Stimulated activated CD4-positive, alpha-beta T cell treated with anti-CD3 and anti-CD28 coated beads, Interleukin-15, amount 100 ng/mL, for 24 hours (primary cell): ENCODE data around the gene ADGRG3.

Experiments used
- DNase-seq: peaks from one replicate; pipeline ENCODE4 v3.0.0-alpha.2; 2020

ADGRG3 gene

GRCh38 chr16:57646388-57647039 is 21.6 kb upstream of the ADGRG3 start:
- DNase-seq: no peak

DNA sequence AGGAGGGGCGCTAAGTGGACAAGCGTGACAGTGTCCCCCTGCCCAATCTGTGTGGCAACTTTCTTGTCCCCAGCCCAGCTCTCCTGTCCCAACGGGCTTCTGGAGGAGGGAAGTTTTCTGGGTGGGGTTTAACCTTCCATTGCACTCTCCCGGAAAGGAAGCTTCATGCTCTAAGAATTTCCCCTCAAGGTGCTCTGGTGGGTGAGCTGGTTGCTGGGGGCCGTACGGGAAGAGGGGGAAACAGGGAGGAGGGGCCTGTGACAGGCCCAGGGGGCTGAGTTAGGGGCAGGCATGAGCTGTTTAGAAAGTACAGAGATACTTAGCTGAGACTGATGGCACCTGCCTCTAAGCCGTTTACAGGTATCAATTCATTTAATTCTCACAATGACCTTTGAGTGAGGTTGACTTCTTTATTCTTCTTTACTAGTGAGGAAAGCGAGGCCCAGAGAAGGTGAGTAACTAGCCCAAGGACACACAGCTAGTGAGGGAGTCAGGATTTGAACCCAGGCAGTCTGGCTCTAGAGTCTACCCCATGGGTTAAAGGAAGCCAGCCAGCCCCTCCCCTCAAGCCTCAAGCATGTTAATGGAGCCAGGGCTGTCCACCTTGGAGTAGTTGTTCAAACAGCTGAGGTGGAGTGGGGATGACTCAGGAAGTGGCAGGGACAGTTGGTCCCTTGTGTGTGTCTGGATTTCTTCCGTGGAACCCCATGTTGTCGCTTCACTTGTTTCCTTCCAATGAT is 20.8 kb upstream of the ADGRG3 start:
- no peak for DNase-seq

- no peak for DNase-seq
Observed at GRCh38 chr16:57648125-57648524, 20.0 kb upstream of the ADGRG3 start.

GRCh38 chr16:57648581-57649442 is 19.3 kb upstream of the ADGRG3 start:
- DNase-seq: peak; percentile 86

GRCh38 chr16:57649443-57649751 is 18.7 kb upstream of the ADGRG3 start:
- no peak for DNase-seq

- no peak for DNase-seq
Observed at GRCh38 chr16:57649846-57650245, 18.3 kb upstream of the ADGRG3 start.

DNA sequence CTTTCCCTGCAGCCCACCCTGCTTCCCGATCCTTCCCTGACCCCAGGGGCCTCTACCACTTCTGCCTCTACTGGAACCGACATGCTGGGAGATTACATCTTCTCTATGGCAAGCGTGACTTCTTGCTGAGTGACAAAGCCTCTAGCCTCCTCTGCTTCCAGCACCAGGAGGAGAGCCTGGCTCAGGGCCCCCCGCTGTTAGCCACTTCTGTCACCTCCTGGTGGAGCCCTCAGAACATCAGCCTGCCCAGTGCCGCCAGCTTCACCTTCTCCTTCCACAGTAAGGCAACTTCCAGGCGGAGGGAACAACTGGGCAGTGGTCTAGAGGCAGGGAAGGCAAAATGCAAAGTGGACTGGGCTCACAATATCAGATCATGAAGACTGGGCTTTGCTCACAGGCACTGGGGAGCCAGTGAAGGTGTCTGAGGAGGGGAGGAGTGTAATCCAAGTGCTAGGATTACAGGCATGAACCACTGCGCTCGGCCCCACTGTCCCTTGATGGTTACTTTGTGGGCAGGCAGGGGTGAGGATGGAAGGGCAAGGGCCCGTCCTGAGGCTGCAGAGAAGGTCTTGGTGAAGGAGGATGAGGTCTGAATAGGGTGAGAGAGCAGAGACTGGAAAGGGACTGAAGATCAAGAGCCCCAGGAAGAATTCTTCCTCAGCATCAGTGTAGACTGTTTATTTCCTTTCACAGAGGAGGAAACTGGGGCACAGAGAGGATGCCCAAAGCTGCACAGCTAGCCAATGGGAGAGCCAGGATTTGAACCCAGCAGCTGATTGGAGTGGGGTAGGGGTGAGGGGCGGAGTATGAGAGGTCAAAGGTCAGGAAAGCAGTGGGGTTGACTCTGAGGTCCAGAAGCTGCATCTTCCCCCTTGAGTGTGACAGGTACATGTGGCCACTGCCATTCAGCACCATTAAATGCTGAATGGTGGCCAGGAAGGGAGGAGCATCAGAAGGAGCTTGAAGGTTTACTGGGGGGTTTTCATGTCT is 16.5 kb upstream of the ADGRG3 start:
- peak; percentile 17 for DNase-seq

DNA sequence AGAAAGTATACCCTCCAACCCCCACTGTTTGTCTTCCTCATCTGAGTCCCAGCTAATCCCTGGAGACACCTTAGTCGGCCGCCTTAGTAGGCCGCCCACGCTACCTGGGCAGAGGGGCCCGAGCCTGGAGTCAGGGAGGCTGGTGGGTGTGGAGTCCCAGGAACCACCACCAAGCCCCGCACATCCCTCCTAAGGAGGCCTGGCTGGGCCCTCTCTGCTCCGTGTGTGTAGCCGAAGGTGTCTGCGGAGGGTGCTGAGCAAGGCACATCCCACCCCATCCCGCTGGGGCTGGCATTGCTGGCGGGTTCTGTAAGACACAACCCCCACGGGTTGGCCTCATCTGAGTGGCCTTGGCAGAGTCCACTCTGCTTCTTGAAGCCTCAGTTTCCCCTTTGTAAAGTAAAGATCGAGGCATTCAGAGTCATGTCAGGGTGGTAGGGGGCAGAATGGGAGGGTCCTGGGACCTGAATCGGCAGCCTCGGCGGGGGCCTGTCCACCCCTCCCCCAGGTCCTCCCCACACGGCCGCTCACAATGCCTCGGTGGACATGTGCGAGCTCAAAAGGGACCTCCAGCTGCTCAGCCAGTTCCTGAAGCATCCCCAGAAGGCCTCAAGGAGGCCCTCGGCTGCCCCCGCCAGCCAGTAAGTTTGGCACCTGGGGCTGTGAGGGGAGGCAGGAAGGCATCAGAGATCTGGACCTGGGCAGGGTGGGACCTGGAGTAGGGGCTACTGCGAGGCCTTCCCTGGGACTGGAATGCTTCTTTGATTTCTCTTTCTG is 15.2 kb upstream of the ADGRG3 start:
- DNase-seq: no peak

- DNase-seq: no peak
Observed at GRCh38 chr16:57653936-57654335, 14.2 kb upstream of the ADGRG3 start.

- no peak for DNase-seq
Observed at GRCh38 chr16:57656342-57656955, 11.7 kb upstream of the ADGRG3 start.

GRCh38 chr16:57657228-57657627 is 10.9 kb upstream of the ADGRG3 start:
- DNase-seq: no peak

- DNase-seq: no peak
Observed at GRCh38 chr16:57658130-57658877, 9.8 kb upstream of the ADGRG3 start.

DNA sequence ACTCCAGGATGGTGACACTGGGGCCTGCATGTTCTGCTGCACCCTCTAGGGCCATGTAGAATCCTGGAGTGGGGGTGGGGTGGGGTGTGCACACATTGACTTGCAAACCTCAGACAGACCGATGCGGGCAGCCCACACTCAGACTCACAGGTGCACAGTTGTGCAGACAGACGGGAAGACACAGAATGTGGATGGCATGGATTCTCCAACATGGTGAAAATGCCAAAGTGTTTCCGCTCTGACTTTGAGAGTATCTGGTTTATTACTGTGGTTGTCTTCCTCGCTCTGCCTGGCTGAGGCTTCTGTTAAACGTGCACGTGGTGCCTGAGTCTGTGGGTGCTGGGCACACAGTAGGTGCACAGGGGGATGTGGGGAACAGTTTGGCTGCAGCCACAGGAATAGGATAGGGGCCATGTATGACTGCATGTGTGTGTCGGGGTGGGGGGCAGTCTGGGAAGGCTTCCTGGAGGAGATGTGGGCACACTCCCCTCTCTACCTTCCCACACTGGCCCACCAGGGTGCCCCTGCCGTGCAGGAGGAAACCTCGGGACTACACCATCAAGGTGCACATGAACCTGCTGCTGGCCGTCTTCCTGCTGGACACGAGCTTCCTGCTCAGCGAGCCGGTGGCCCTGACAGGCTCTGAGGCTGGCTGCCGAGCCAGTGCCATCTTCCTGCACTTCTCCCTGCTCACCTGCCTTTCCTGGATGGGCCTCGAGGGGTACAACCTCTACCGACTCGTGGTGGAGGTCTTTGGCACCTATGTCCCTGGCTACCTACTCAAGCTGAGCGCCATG is 9.0 kb upstream of the ADGRG3 start:
- DNase-seq: no peak

GRCh38 chr16:57660715-57661463 is 7.2 kb upstream of the ADGRG3 start:
- DNase-seq: no peak

GRCh38 chr16:57661510-57661909 is 6.6 kb upstream of the ADGRG3 start:
- DNase-seq: no peak

- DNase-seq: no peak
Observed at GRCh38 chr16:57661936-57662906, 5.9 kb upstream of the ADGRG3 start.

GRCh38 chr16:57663436-57663835 is 4.7 kb upstream of the ADGRG3 start:
- no peak for DNase-seq
